Measurements from ENCODE around the gene TBC1D5.
"Not testable (repeated sequence)": the region's sequence is repeated elsewhere in the genome, so short reads cannot be mapped to it uniquely, and the experiment has no call there.

- TF ChIP-seq EZH2 (IDR thresholded peaks at IDR 0.05; ENCODE audit: insufficient read depth, poor library complexity, severe bottlenecking); EZH2phosphoT487 (IDR thresholded peaks at IDR 0.05; ENCODE audit: insufficient read depth, low read depth): not testable (repeated sequence)
These were observed 31.9 kb upstream of the TBC1D5 start for GRCh38 chr3:17774180-17774910.

Data from GM23248 (cell line).